NCI-H446 treated with DMSO at 0.1 percent for 48 hours (cell line): ENCODE results near the gene ATP8A1.

Experiments
- DNase-seq: peaks from one replicate; lab custom pipeline; 2025; lab: John Stamatoyannopoulos, UW

The ATP8A1 gene

GRCh38 chr4:42364266-42365053 is 292.4 kb downstream of the ATP8A1 start:
- DNase-seq: no peak

GRCh38 chr4:42363614-42364013 is 293.3 kb downstream of the ATP8A1 start:
- no peak for DNase-seq

GRCh38 chr4:42362591-42362990 is 294.3 kb downstream of the ATP8A1 start:
- DNase-seq: no peak

DNA sequence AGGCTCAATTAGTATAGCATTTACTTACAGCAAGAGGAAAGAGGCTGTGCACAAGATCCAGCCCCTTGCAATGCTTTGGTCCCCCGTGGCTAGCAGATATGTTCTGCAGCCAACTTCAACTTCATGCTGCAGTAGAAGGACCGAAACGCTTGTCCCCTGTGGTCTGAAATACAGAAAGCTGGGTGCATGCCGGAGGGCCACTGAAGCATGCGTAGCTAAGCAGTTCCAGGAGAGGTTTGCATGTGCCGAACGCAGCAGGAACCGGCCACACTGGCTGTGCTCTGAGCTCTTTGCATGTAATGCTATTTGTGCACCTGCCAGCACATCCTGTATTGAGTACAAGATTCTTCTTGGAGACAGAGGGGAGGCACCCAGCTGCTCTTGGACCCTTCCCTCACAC is 295.4 kb downstream of the ATP8A1 start:
- DNase-seq: no peak

DNA sequence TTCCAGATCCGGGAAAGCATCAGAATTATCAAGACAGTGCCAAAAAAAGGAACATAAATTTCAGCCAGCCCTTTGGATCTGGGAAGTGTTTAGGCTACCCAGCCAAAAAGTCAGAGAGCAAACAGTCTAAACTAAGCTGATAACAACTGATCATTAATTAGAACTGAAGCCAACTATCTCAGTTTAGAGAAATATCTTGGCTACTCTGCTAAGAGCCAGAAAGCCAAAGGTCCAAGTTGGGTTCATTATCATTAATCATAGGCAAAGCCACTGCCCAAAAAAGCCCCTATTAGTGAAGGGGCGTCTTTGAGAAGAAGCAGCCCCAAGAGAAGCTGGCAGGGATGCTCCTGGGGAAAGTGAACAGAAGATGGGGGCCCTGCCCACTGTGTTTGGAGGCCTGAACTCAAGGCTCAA is 296.6 kb downstream of the ATP8A1 start:
- DNase-seq: no peak

GRCh38 chr4:42359711-42360110 is 297.2 kb downstream of the ATP8A1 start:
- no peak for DNase-seq
